NCI-H446 treated with DMSO at 0.1 percent for 48 hours (cell line): ENCODE data around the gene ZNF507.
"Not testable (repeated sequence)": the region's sequence is repeated elsewhere in the genome, so short reads cannot be mapped to it uniquely, and the experiment has no call there.

Experiments used
- DNase-seq: peaks from one replicate; lab custom pipeline; 2025; lab: John Stamatoyannopoulos, UW

The ZNF507 gene

GRCh38 chr19:32368787-32369186 is 23.4 kb downstream of the ZNF507 start:
- DNase-seq = no peak

GRCh38 chr19:32372726-32373517 is 27.5 kb downstream of the ZNF507 start:
- no peak for DNase-seq

- DNase-seq = peak; percentile 2
Measured at GRCh38 chr19:32373585-32374295, 28.3 kb downstream of the ZNF507 start.

GRCh38 chr19:32374362-32374761 is 29.0 kb downstream of the ZNF507 start:
- not testable (repeated sequence) for DNase-seq

GRCh38 chr19:32377088-32377487 is 31.7 kb downstream of the ZNF507 start:
- not testable (repeated sequence) for DNase-seq

- DNase-seq = no peak
Measured at GRCh38 chr19:32380269-32380668, 34.9 kb downstream of the ZNF507 start.

- no peak for DNase-seq
Measured at GRCh38 chr19:32387701-32388392, 42.4 kb downstream of the ZNF507 start.

- peak; percentile 27 for DNase-seq
Measured at GRCh38 chr19:32388393-32388855, 43.0 kb downstream of the ZNF507 start.

- DNase-seq = no peak
Measured at GRCh38 chr19:32392901-32393300, 47.5 kb downstream of the ZNF507 start.

- no peak for DNase-seq
Measured at GRCh38 chr19:32396046-32396652, 50.7 kb downstream of the ZNF507 start.

- DNase-seq = no peak
Measured at GRCh38 chr19:32397671-32398101, 52.3 kb downstream of the ZNF507 start.

GRCh38 chr19:32401992-32402391 is 56.6 kb downstream of the ZNF507 start:
- no peak for DNase-seq

GRCh38 chr19:32403291-32403995 is 58.0 kb downstream of the ZNF507 start:
- DNase-seq = no peak

- no peak for DNase-seq
Measured at GRCh38 chr19:32404213-32404932, 59.0 kb downstream of the ZNF507 start.

- DNase-seq = no peak
Measured at GRCh38 chr19:32404933-32405430, 59.6 kb downstream of the ZNF507 start.

GRCh38 chr19:32405431-32406160 is 60.2 kb downstream of the ZNF507 start, which contains the start of gene DPY19L3:
Gene DPY19L3 (plus strand): TSS chr19:32405770. CDS start chr19:32408254, 2,484 bp downstream.
- peak; percentile 82 for DNase-seq

GRCh38 chr19:32406161-32407003 is 61.0 kb downstream of the ZNF507 start:
- DNase-seq = peak; percentile 42
